NB4 (cell line): ENCODE measurements around the gene AMZ2.

Source experiments
- POLR2A ChIP-seq: IDR thresholded peaks from 2 replicates; pipeline ENCODE4 v1.6.1; 2011; ENCODE audit warnings: mild to moderate bottlenecking; ENCODE audit not compliant: insufficient read length; ENCODE audit errors: extremely low read depth
- TF ChIP-seq, protein P1 (sequence below): IDR thresholded peaks from one replicate; pipeline ENCODE4 v1.5.1; 2012; ENCODE audit warnings: low read depth, low read length

DNA sequence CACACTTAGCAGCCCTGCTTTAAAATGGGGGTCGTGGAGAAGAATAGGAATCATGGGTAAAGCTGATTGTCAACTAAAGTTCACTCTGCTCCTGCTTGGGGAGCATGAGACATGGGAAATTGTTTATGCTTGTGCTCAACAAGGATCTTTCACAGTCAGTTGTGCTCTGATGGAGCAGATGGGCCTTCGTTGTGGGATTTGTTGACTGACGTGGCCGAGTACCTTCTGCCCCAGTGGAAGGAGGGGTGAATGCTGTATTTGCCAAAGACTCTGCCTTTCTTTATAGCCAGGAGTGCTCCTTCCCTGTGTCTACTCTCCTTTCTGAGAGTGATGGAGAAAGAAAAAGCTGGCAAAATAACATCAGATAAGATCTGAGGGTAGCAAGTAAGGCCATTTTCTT, 54.8 kb downstream of the AMZ2 start:
- TF ChIP-seq, protein P1, sequence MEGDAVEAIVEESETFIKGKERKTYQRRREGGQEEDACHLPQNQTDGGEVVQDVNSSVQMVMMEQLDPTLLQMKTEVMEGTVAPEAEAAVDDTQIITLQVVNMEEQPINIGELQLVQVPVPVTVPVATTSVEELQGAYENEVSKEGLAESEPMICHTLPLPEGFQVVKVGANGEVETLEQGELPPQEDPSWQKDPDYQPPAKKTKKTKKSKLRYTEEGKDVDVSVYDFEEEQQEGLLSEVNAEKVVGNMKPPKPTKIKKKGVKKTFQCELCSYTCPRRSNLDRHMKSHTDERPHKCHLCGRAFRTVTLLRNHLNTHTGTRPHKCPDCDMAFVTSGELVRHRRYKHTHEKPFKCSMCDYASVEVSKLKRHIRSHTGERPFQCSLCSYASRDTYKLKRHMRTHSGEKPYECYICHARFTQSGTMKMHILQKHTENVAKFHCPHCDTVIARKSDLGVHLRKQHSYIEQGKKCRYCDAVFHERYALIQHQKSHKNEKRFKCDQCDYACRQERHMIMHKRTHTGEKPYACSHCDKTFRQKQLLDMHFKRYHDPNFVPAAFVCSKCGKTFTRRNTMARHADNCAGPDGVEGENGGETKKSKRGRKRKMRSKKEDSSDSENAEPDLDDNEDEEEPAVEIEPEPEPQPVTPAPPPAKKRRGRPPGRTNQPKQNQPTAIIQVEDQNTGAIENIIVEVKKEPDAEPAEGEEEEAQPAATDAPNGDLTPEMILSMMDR, result no peak
- TF ChIP-seq POLR2A, result no peak
